A673 (cell line): ENCODE data around the gene ZNF770. TPM values are rescaled to one million over a fixed set of nuclear protein-coding genes. Genes with fewer than 3 reads are reported as not detected.
"Not testable (repeated sequence)": the region's sequence is repeated elsewhere in the genome, so short reads cannot be mapped to it uniquely, and the experiment has no call there.

ENCODE experiments used
- BruUV-seq: library from RNA; stranded (reverse); fragments of 400-500 nt; replicated peaks from 2 replicates; lab custom pipeline; 2021; lab: Mats Ljungman, UMichigan
- CTCF ChIA-PET: fragments of 300-600 bp; sonication (Branson Sonifier 250); formaldehyde crosslinking; loops from one replicate; lab custom pipeline; 2022; ENCODE audit warnings: antibody characterized with exemption; lab: Charles Lee
- POLR2A ChIA-PET: fragments of 300-600 bp; sonication (Branson Sonifier 250); formaldehyde crosslinking; loops from one replicate; lab custom pipeline; 2022; ENCODE audit warnings: antibody characterized with exemption; ENCODE audit not compliant: low non-redundant PET; lab: Charles Lee
- DNase-seq: peaks from one replicate; pipeline ENCODE4 v3.0.0-alpha.2; 2015; ENCODE audit warnings: low spot score
- H3K27ac ChIP-seq: fragments of 200-600 bp; sonication (generic); 2 replicates; pipeline ENCODE4 v1.5.1; 2016; ENCODE audit warnings: mixed run types, low read depth, mild to moderate bottlenecking, mixed read lengths, antibody characterized with exemption, low read length; ENCODE audit not compliant: poor library complexity, severe bottlenecking
- H3K27me3 ChIP-seq: fragments of 200-600 bp; sonication (generic); replicated peaks from 2 replicates; pipeline ENCODE4 v1.6.1; 2017; ENCODE audit warnings: mixed run types, low read depth, mild to moderate bottlenecking, mixed read lengths, antibody characterized with exemption, low read length; ENCODE audit not compliant: insufficient read depth, poor library complexity
- H3K36me3 ChIP-seq: fragments of 200-600 bp; sonication (generic); 2 replicates; pipeline ENCODE4 v1.6.1; 2016; ENCODE audit warnings: mixed run types, mild to moderate bottlenecking, mixed read lengths, antibody characterized with exemption, low read length; ENCODE audit not compliant: insufficient read depth, poor library complexity, severe bottlenecking
- H3K4me1 ChIP-seq: fragments of 200-600 bp; sonication (generic); 2 replicates; pipeline ENCODE4 v1.6.1; 2017; ENCODE audit warnings: mixed run types, mild to moderate bottlenecking, mixed read lengths, antibody characterized with exemption, low read length; ENCODE audit not compliant: insufficient read depth, poor library complexity, severe bottlenecking
- H3K4me3 ChIP-seq: fragments of 200-600 bp; sonication (generic); 2 replicates; pipeline ENCODE4 v1.5.1; 2016; ENCODE audit warnings: low read depth, mixed run types, mild to moderate bottlenecking, mixed read lengths, low read length; ENCODE audit not compliant: poor library complexity, severe bottlenecking
- H3K9me3 ChIP-seq: fragments of 200-600 bp; sonication (generic); 2 replicates; pipeline ENCODE4 v1.6.1; 2016; ENCODE audit warnings: mixed run types, low read depth, mild to moderate bottlenecking, mixed read lengths, antibody characterized with exemption, low read length; ENCODE audit not compliant: poor library complexity, severe bottlenecking
- EZH2 ChIP-seq: fragments of 200-600 bp; sonication (generic); IDR thresholded peaks from 2 replicates; pipeline ENCODE4 v1.6.1; 2017; ENCODE audit warnings: borderline replicate concordance, low read depth, mild to moderate bottlenecking, mixed read lengths, antibody characterized with exemption, low read length; ENCODE audit not compliant: poor library complexity, severe bottlenecking
- intact Hi-C: fragments of 100-400 bp; cut with micrococcal nuclease; formaldehyde crosslinking; loops from one replicate; pipeline ENCODE4 v1.10.0; 2022; ENCODE audit not compliant: unreplicated experiment
- total RNA-seq: library from RNA; stranded (reverse); gene quantifications from 2 replicates; pipeline ENCODE4 v1.2.3, GENCODE V29; 2021
- TF ChIP-seq, protein P1 (sequence below): fragments of 300-800, 200-600 bp; sonication (generic); conservative IDR thresholded peaks from 2 replicates; pipeline ENCODE4 v1.5.1; 2017; ENCODE audit warnings: low read depth, mild to moderate bottlenecking, antibody characterized with exemption, low read length, moderate library complexity, mixed read lengths

ZNF770 gene
- total RNA-seq, 1 experiment from 2014 or later, result 52.1 TPM

DNA sequence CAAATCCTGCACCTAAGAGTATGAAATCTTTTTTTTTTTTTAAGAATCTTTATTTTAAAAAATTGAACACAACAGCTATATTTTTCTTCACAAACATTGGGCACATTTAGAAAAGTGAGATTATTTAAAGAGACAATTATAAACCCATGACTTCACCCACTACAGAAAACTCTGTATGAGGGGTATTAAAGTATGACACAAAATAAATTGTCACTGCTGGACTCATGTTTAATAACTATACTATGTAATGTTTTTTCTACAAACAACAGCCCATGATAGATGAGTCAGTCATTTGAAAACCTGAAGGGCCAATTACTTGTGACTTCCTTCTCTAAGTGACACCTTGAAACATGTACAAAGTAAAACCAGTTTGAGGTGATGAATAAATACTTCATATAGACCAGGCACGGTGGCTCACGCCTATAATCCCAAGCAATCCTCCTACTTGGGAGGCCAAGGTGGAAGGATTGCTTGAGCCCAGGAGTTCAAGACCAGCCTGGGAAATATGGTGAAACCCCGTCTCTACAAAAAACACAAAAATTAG is 54.6 kb downstream of the ZNF770 start:
- no TSS peak for BruUV-seq
- ChIA-PET CTCF (interaction anchor here (0.6 kb wide), 1 partner anchor 591 kb away, joined by 6 read pairs; the partner anchor contains the start of genes NOP10 and NUTM1), POLR2A (no interaction called here)
- Histone ChIP-seq H3K27me3 (no peaks in the 10 kb centered on the region), H3K36me3 (peaks cover 46% of the 10 kb centered on the region), H3K4me3 (no peak overlapping the region), H3K4me1 (no peaks in the 10 kb centered on the region), H3K9me3 (no peaks in the 10 kb centered on the region), H3K27ac (no peak overlapping the region)
- TF ChIP-seq, protein P1, sequence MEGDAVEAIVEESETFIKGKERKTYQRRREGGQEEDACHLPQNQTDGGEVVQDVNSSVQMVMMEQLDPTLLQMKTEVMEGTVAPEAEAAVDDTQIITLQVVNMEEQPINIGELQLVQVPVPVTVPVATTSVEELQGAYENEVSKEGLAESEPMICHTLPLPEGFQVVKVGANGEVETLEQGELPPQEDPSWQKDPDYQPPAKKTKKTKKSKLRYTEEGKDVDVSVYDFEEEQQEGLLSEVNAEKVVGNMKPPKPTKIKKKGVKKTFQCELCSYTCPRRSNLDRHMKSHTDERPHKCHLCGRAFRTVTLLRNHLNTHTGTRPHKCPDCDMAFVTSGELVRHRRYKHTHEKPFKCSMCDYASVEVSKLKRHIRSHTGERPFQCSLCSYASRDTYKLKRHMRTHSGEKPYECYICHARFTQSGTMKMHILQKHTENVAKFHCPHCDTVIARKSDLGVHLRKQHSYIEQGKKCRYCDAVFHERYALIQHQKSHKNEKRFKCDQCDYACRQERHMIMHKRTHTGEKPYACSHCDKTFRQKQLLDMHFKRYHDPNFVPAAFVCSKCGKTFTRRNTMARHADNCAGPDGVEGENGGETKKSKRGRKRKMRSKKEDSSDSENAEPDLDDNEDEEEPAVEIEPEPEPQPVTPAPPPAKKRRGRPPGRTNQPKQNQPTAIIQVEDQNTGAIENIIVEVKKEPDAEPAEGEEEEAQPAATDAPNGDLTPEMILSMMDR, result no peak
- no peak for TF ChIP-seq EZH2
- intact Hi-C loops, result no loop called here
- no peak for DNase-seq

DNA sequence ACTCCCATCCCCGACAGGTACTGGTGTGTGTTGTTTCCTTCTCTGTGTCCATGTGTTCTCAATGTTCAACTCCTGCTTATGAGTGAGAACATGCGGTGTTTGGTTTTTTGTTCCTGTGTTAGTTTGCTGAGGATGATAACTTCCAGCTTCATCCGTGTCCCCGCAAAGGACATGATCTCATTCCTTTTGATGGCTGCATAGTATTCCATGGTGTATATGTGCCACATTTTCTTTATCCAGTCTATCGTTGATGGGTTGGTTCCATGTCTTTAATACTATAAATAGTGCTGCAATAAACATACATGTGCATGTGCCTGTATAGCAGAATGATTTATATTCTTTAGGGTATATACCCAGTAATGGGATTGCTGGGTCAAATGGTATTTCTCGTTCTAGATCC is 59.7 kb downstream of the ZNF770 start:
- BruUV-seq, intact Hi-C loops: not testable (repeated sequence)

More for the DNA sequence above, 59.7 kb downstream of the ZNF770 start:
- H3K4me3 ChIP-seq, H3K9me3 ChIP-seq, H3K27me3 ChIP-seq, POLR2A ChIA-PET, CTCF ChIA-PET, H3K27ac ChIP-seq, H3K4me1 ChIP-seq, DNase-seq: not testable (repeated sequence)
- peaks cover 42% of the 10 kb centered on the region for H3K36me3 ChIP-seq

Other genes starting within 250 kb of the ZNF770 start
- gene GJD2, start 233.3 kb downstream of the ZNF770 start, total RNA-seq, result not detected in 2 replicates
- gene ACTC1, start 192.7 kb downstream of the ZNF770 start, total RNA-seq, result not detected in 2 replicates
- gene AQR, start 18.5 kb downstream of the ZNF770 start, total RNA-seq, result 34.2 and 38.5 TPM in 2 replicates
- not detected in 2 replicates for gene NANOGP8, start 97.0 kb upstream of the ZNF770 start, total RNA-seq